K562 (cell line): Measurements from ENCODE around the gene RITA1. TPM values are rescaled to one million over a fixed set of nuclear protein-coding genes. Genes with fewer than 3 reads are reported as not detected.

Experiments used
- BACH1 ChIP-seq: fragments of 200-800 bp; sonication (Bioruptor generic); IDR thresholded peaks from 2 replicates; pipeline ENCODE4 v1.6.1; 2016; ENCODE audit warnings: missing genetic modification characterization, missing compliant biosample characterization
- BMI1 ChIP-seq: fragments of 150-350 bp; IDR thresholded peaks from 2 replicates; pipeline ENCODE4 v1.6.1; 2014; ENCODE audit warnings: low read length
- DMBX1 ChIP-seq: fragments of 250-450 bp; sonication (Bioruptor Pico); IDR thresholded peaks from 2 replicates; pipeline ENCODE4 v1.8.0; 2022; ENCODE audit warnings: inconsistent platforms, mild to moderate bottlenecking, moderate library complexity, borderline replicate concordance
- MGA ChIP-seq: fragments of 450-650 bp; IDR thresholded peaks from 2 replicates; pipeline ENCODE4 v1.6.1; 2016; ENCODE audit warnings: mild to moderate bottlenecking, moderate library complexity
- RBM25 ChIP-seq: fragments of 200-400 bp; formaldehyde crosslinking; IDR thresholded peaks from 2 replicates; pipeline ENCODE4 v1.6.1; 2018; ENCODE audit warnings: low read length, low read depth, moderate library complexity; ENCODE audit not compliant: severe bottlenecking
- TCF7 ChIP-seq: sonication (generic); IDR thresholded peaks from 2 replicates; pipeline ENCODE4 v1.6.1; 2016; ENCODE audit warnings: antibody characterized with exemption, borderline replicate concordance
- ZFPM2 ChIP-seq: fragments of 250-450 bp; sonication (Bioruptor Pico); IDR thresholded peaks from 2 replicates; pipeline ENCODE4 v1.5.1; 2022; ENCODE audit warnings: mild to moderate bottlenecking
- ZNF586 ChIP-seq: fragments of 450-650 bp; formaldehyde crosslinking; conservative IDR thresholded peaks from 2 replicates; pipeline ENCODE4 v1.4.0; 2020; ENCODE audit warnings: mild to moderate bottlenecking, moderate library complexity
- ZNF740 ChIP-seq, 3 experiments: fragments of 200-800 bp in 1 of 3; sonication (Bioruptor generic) in 1 of 3; sonication (generic) in 1 of 3; formaldehyde crosslinking in 1 of 3; IDR thresholded peaks; 2 replicates each; pipeline versions ENCODE4 v1.6.1 to v1.8.0; 2016 to 2022; ENCODE audit warnings: mild to moderate bottlenecking in 2 of 3, missing compliant biosample characterization in 2 of 3, missing genetic modification characterization in 2 of 3, missing genetic modification reagents in 1 of 3
- ZNF830 ChIP-seq: fragments of 250-450 bp; sonication (Bioruptor Pico); IDR thresholded peaks from 2 replicates; pipeline ENCODE4 v1.5.0; 2021; ENCODE audit warnings: mild to moderate bottlenecking
- polyA plus RNA-seq, 8 experiments: library from polyadenylated mRNA; depleted of rRNA in 4 of 8; stranded (reverse) in 5 of 8; unstranded in 3 of 8; fragments of >200 nt; fragmentation: Nextera tagmentation in 2 of 8; fragmentation: Illumina TruSeq in 1 of 8; extraction: Ambion mirVana in 2 of 8; extraction: Trizol in 1 of 8; gene quantifications; 2 replicates each; pipeline versions ENCODE4 v1.2.1 to v1.2.3, GENCODE V29; 2011 to 2014; ENCODE audit warnings: inconsistent platforms in 1 of 8, missing spikeins in 1 of 8
- total RNA-seq, 7 experiments: library from RNA; depleted of rRNA in 6 of 7; stranded (reverse); fragments of >200 nt in 6 of 7; fragmentation: Illumina TruSeq in 2 of 7; extraction: Trizol in 2 of 7; gene quantifications; 2 replicates each; pipeline versions ENCODE4 v1.2.1 to v1.2.3, GENCODE V29; 2011 to 2021; ENCODE audit warnings: low replicate concordance in 1 of 7

RITA1 gene
- total and polyA plus RNA-seq, 9 of the 15 experiments (the other 6 are each of a cell fraction or from before 2014, with no cell fraction given) = 2.8 to 40.4 (median 18.0) TPM

- TF ChIP-seq MGA = peak; percentile 69; the same call in 1 of the 2 replicates
- no peak for TF ChIP-seq ZFPM2 (CRISPR knock-in tag)
- TF ChIP-seq DMBX1 (CRISPR knock-in tag) = peak; percentile 47; the same call in 1 of the 2 replicates
- no peak for TF ChIP-seq ZNF586 (CRISPR knock-in tag)
- no peak for TF ChIP-seq ZNF740 (CRISPR knock-in tag; IDR thresholded peaks at IDR 0.05)
- TF ChIP-seq ZNF740 (tag; IDR thresholded peaks at IDR 0.05) = no peak
- TF ChIP-seq ZNF830 (CRISPR knock-in tag) = no peak
- no peak for TF ChIP-seq TCF7
- TF ChIP-seq BMI1 = no peak
- TF ChIP-seq BACH1 (tag) = no peak
- TF ChIP-seq RBM25 = no peak
Measured at GRCh38 chr12:113230315-113231234, 45.1 kb downstream of the RITA1 start (continued).
